HG02623 (cell line): ENCODE data around the gene ZNF503.

Source experiments
- ATAC-seq: cut with Tn5 transposase; IDR thresholded peaks from one replicate; pipeline ENCODE4 v1.9.1; 2021; ENCODE audit warnings: moderate library complexity; ENCODE audit not compliant: unreplicated experiment

Gene ZNF503

GRCh38 chr10:75357500-75357899, 44.1 kb downstream of the ZNF503 start:
- no peak for ATAC-seq

- ATAC-seq = no peak
Measured at GRCh38 chr10:75356484-75356883, 45.1 kb downstream of the ZNF503 start.

GRCh38 chr10:75355706-75356105, 45.9 kb downstream of the ZNF503 start:
- ATAC-seq = no peak

GRCh38 chr10:75353183-75353582, 48.4 kb downstream of the ZNF503 start:
- no peak for ATAC-seq

GRCh38 chr10:75352650-75353049, 48.9 kb downstream of the ZNF503 start:
- ATAC-seq = no peak

GRCh38 chr10:75351637-75352036, 49.9 kb downstream of the ZNF503 start:
- ATAC-seq = no peak

GRCh38 chr10:75350791-75351190, 50.8 kb downstream of the ZNF503 start:
- no peak for ATAC-seq
